PFSK-1 (cell line): ENCODE measurements around the gene PARD3B.

Source experiments
- FOXP2 ChIP-seq: optimal IDR thresholded peaks from 2 replicates; pipeline ENCODE3; 2011; ENCODE audit warnings: borderline replicate concordance, control low read depth, inconsistent platforms; ENCODE audit not compliant: insufficient read depth; ENCODE audit errors: extremely low read length, extremely low read depth
- POLR2AphosphoS5 ChIP-seq: IDR thresholded peaks from 2 replicates; pipeline ENCODE4 v1.6.1; 2012; ENCODE audit warnings: low read depth, mild to moderate bottlenecking, control low read depth, low read length, moderate library complexity
- SIN3A ChIP-seq: IDR thresholded peaks from 2 replicates; pipeline ENCODE4 v1.6.1; 2012; ENCODE audit warnings: mild to moderate bottlenecking, low read length, moderate library complexity, borderline replicate concordance; ENCODE audit not compliant: insufficient read depth
- TAF1 ChIP-seq: IDR thresholded peaks from 2 replicates; pipeline ENCODE4 v1.6.1; 2012; ENCODE audit warnings: low read length, control low read depth, borderline replicate concordance; ENCODE audit not compliant: insufficient read depth
- TF ChIP-seq, protein P1 (sequence below), 2 experiments: IDR thresholded peaks; 2 replicates each; pipeline versions ENCODE4 v1.6.1 to v1.8.0; 2011 to 2012; ENCODE audit warnings: low read depth in 2 of 2, low read length in 2 of 2, control low read depth in 1 of 2, inconsistent platforms in 1 of 2, mild to moderate bottlenecking in 1 of 2, moderate library complexity in 1 of 2; ENCODE audit not compliant: insufficient read depth in 1 of 2

PARD3B gene

GRCh38 chr2:205276116-205276777 lies 731.0 kb downstream of the PARD3B start:
- no peak for TF ChIP-seq TAF1
- no peak for TF ChIP-seq SIN3A
- no peak for TF ChIP-seq FOXP2
- TF ChIP-seq, protein P1, sequence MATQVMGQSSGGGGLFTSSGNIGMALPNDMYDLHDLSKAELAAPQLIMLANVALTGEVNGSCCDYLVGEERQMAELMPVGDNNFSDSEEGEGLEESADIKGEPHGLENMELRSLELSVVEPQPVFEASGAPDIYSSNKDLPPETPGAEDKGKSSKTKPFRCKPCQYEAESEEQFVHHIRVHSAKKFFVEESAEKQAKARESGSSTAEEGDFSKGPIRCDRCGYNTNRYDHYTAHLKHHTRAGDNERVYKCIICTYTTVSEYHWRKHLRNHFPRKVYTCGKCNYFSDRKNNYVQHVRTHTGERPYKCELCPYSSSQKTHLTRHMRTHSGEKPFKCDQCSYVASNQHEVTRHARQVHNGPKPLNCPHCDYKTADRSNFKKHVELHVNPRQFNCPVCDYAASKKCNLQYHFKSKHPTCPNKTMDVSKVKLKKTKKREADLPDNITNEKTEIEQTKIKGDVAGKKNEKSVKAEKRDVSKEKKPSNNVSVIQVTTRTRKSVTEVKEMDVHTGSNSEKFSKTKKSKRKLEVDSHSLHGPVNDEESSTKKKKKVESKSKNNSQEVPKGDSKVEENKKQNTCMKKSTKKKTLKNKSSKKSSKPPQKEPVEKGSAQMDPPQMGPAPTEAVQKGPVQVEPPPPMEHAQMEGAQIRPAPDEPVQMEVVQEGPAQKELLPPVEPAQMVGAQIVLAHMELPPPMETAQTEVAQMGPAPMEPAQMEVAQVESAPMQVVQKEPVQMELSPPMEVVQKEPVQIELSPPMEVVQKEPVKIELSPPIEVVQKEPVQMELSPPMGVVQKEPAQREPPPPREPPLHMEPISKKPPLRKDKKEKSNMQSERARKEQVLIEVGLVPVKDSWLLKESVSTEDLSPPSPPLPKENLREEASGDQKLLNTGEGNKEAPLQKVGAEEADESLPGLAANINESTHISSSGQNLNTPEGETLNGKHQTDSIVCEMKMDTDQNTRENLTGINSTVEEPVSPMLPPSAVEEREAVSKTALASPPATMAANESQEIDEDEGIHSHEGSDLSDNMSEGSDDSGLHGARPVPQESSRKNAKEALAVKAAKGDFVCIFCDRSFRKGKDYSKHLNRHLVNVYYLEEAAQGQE (IDR thresholded peaks at IDR 0.05; ENCODE audit: insufficient read depth in 1 of 2, low read depth in 2 of 2, low read length in 2 of 2) = no peak
- no peak for TF ChIP-seq POLR2AphosphoS5

- no peak for TF ChIP-seq TAF1
- no peak for TF ChIP-seq SIN3A
- TF ChIP-seq, protein P1 (IDR thresholded peaks at IDR 0.05; ENCODE audit: insufficient read depth in 1 of 2, low read depth in 2 of 2, low read length in 2 of 2) = no peak
- no peak for TF ChIP-seq POLR2AphosphoS5
- no peak for TF ChIP-seq FOXP2
Measured at GRCh38 chr2:205280596-205281236, 735.4 kb downstream of the PARD3B start.

DNA sequence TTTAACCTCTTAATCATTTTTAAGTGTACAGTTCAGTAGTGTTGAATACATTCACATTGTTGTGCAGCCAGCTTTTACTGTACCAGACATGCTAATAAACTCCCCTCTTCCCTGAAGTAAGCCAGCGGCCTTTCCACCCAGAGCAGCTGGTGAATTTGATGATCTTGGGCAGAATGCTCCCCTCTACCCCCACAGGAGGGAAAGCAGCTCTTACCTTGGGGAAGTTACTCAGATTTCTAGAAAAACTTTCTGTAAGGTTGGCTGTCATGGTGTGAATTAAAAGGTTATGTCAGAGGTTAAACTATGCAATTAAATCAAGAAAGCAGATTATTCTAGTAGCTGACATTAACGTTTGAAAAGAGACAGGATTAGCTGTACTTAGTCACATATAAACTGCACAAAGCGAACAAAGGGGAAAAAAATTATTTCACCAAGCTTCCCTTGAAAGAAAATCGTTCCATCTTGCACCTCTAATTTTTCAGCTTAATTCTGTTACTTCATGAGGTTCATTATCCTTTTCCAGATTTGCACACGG lies 738.5 kb downstream of the PARD3B start:
- TF ChIP-seq POLR2AphosphoS5 (no peak), FOXP2 (no peak), TAF1 (no peak), SIN3A (no peak)
- TF ChIP-seq, protein P1 (IDR thresholded peaks at IDR 0.05; ENCODE audit: insufficient read depth in 1 of 2, low read depth in 2 of 2, low read length in 2 of 2) = no peak

DNA sequence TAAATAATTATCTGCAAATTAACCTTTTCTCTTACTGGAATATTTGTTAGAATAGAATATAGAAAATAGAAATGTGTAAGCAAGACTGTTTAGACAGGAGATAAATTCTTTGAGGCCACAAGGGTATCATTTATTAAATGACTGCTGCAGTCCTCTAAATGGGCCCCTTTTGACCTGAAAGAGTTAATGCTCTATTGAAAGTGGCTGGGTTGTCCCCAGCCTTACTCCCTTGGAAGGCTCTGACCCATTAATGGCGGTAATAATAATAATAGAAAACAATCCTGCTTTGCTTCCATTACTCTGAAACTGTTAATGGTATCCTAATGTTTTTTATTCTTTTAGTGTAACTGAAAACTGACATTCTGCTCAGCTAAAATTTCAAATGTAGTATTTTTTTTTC lies 739.1 kb downstream of the PARD3B start:
- TF ChIP-seq SIN3A (no peak), TAF1 (no peak), POLR2AphosphoS5 (no peak), FOXP2 (no peak)
- TF ChIP-seq, protein P1 (IDR thresholded peaks at IDR 0.05; ENCODE audit: insufficient read depth in 1 of 2, low read depth in 2 of 2, low read length in 2 of 2) = no peak

DNA sequence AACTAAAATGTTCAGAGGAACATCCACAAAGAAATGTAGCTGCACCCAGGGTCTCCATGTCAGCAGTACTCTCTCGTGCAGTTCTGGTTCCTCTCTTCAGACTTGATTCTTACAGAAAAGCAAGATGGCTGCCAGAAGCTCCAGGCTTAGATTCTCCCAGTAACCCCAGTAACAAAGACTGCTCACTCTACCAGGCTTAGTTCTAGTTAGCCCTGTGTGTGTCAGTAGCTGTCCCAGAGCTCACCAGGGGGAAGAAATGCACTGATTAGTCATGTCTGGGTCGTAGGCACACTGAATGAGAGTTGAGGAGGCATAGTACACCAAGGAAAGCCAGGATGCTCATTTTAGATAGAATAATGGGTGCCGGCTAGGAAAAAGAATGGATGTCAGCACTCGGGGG lies 742.0 kb downstream of the PARD3B start:
- TF ChIP-seq SIN3A = no peak
- TF ChIP-seq POLR2AphosphoS5 = no peak
- no peak for TF ChIP-seq FOXP2
- no peak for TF ChIP-seq TAF1
- TF ChIP-seq, protein P1 (IDR thresholded peaks at IDR 0.05; ENCODE audit: insufficient read depth in 1 of 2, low read depth in 2 of 2, low read length in 2 of 2) = no peak
